ENCODE measurements around the gene FAM89A. TPM values are rescaled to one million over a fixed set of nuclear protein-coding genes. Genes with fewer than 3 reads are reported as not detected.

FAM89A gene
- total RNA-seq, 1 donor from 2014 or later, result 5.2 TPM

DNA sequence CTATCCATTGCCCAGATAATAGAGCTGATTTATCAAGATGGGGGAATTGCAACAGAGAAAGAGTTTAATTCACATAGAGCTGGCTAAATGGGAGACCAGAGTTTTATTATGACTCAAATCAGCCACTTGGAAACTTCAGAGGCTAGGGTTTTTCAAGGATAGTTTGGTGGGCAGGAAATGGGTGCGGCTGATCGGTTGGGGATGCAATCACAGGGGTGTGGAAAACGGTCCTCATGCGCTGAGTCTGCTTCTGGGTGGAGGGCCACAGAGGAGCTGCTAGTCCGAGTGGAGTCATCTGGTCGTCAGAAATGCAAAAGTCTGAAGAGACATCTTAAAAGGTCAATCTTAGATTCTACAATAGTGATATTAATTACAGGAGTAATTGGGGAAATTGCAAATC is 32.0 kb upstream of the FAM89A start:
- POLR2A ChIA-PET, result no interaction called here
- no peaks in the 10 kb centered on the region for H3K4me1 Mint-ChIP-seq
- CTCF ChIA-PET, result no interaction called here
- no peaks in the 10 kb centered on the region for H3K9me3 Mint-ChIP-seq
- no peak overlapping the region for H3K4me3 Mint-ChIP-seq
- H3K27ac Mint-ChIP-seq, result peak overlapping the region; percentile 9
- ATAC-seq (ENCODE audit: low read depth) (no peak), DNase-seq (no peak)
- intact Hi-C loops (cut with micrococcal nuclease), result no loop called here
- TF ChIP-seq, protein P1, sequence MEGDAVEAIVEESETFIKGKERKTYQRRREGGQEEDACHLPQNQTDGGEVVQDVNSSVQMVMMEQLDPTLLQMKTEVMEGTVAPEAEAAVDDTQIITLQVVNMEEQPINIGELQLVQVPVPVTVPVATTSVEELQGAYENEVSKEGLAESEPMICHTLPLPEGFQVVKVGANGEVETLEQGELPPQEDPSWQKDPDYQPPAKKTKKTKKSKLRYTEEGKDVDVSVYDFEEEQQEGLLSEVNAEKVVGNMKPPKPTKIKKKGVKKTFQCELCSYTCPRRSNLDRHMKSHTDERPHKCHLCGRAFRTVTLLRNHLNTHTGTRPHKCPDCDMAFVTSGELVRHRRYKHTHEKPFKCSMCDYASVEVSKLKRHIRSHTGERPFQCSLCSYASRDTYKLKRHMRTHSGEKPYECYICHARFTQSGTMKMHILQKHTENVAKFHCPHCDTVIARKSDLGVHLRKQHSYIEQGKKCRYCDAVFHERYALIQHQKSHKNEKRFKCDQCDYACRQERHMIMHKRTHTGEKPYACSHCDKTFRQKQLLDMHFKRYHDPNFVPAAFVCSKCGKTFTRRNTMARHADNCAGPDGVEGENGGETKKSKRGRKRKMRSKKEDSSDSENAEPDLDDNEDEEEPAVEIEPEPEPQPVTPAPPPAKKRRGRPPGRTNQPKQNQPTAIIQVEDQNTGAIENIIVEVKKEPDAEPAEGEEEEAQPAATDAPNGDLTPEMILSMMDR (IDR thresholded peaks at IDR 0.05), result no peak
- peaks cover 1% of the 10 kb centered on the region for H3K27me3 Mint-ChIP-seq
- no peaks in the 10 kb centered on the region for H3K36me3 Mint-ChIP-seq (ENCODE audit: low read depth)

DNA sequence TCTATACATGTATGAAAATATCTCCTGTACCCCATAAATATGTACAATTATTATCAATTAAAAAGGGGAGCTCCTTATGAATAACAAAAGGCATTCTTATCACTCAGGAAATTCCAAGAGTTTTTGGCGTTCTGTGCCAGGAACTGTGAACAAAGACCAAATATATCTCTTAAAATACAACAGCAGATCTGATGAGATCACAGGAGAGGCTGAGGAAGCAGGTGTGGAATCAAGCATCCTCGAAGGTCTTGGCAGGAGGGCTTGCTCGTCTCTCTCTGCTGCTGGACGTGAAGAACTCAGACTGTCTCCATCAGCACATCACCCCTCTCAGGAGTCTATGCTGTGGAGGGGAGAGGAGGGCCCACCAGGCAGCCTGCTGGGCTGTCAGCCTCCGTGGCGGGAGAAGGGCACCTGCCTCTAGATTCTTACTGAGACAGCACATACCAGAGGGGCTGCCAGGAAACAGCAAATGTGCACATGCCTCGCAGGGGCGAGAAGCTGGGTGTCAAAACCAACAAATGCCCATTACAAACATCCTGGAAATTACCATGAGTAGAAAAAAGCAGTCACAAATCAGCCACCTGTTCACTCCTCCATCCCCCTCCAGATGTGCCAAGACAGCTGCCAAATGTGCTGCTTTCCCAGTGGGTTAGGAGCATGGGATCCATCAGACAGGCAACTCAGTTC is 30.8 kb upstream of the FAM89A start:
- CTCF ChIA-PET, result no interaction called here
- ATAC-seq (ENCODE audit: low read depth), result no peak
- H3K4me3 Mint-ChIP-seq, result no peak overlapping the region
- DNase-seq, result no peak
- no peak overlapping the region for H3K27ac Mint-ChIP-seq
- H3K4me1 Mint-ChIP-seq, result no peaks in the 10 kb centered on the region
- no peaks in the 10 kb centered on the region for H3K36me3 Mint-ChIP-seq (ENCODE audit: low read depth)
- H3K27me3 Mint-ChIP-seq, result peaks cover 11% of the 10 kb centered on the region
- intact Hi-C loops (cut with micrococcal nuclease), result no loop called here
- H3K9me3 Mint-ChIP-seq, result peaks cover 3% of the 10 kb centered on the region
- POLR2A ChIA-PET, result no interaction called here
- TF ChIP-seq, protein P1 (IDR thresholded peaks at IDR 0.05), result no peak

DNA sequence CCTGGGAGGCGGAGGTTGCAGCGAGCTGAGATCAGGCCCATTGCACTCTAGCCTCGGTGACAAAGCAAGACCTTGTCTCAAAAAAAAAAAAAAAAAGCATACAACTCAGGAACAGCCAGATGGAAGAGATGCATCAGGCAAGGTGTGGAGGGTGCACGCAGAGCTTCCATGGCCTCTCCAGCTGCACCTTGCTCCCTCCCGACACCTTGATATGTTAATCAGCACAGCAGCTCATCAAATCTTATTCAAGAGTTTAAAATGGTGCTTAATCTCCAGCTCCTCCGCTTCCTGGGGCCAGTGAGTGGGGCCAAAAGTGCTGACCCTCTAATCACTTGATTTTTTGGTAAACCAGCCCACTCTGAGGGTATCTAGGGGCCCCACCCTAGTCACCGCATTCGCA is 29.3 kb upstream of the FAM89A start:
- CTCF ChIA-PET, result no interaction called here
- Mint-ChIP-seq H3K27me3 (peaks cover 15% of the 10 kb centered on the region), H3K4me3 (no peak overlapping the region), H3K27ac (no peak overlapping the region), H3K4me1 (no peaks in the 10 kb centered on the region), H3K36me3 (ENCODE audit: low read depth) (no peaks in the 10 kb centered on the region), H3K9me3 (peaks cover 3% of the 10 kb centered on the region)
- intact Hi-C loops (cut with micrococcal nuclease), result no loop called here
- POLR2A ChIA-PET, result no interaction called here
- ATAC-seq (ENCODE audit: low read depth) (no peak), DNase-seq (no peak)
- TF ChIP-seq, protein P1 (IDR thresholded peaks at IDR 0.05), result no peak

DNA sequence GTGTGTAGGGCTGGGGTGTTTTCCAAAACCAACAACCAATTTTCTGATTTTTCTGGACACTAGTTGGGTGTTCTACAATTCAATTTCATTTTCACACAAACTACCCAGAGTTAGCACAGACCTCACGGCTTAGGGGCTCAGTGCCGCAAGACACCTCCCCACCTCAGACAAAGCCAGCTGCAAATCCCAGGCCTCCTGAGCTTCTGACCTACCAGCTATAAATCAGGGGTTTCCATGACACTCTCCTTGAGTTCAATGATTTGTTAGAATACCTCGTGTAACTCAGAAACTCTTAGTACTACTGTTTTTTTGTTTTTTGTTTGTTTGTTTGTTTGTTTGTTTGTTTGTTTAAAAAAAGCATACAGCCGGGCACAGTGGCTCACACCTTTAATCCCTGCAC is 28.7 kb upstream of the FAM89A start:
- TF ChIP-seq, protein P1 (IDR thresholded peaks at IDR 0.05), result no peak
- Mint-ChIP-seq H3K4me3 (no peak overlapping the region), H3K9me3 (peaks cover 3% of the 10 kb centered on the region), H3K27ac (no peak overlapping the region), H3K27me3 (peaks cover 15% of the 10 kb centered on the region), H3K4me1 (no peaks in the 10 kb centered on the region), H3K36me3 (ENCODE audit: low read depth) (no peaks in the 10 kb centered on the region)
- POLR2A ChIA-PET, result no interaction called here
- intact Hi-C loops (cut with micrococcal nuclease), result no loop called here
- ATAC-seq (ENCODE audit: low read depth), result no peak
- DNase-seq, result no peak
- CTCF ChIA-PET, result no interaction called here

DNA sequence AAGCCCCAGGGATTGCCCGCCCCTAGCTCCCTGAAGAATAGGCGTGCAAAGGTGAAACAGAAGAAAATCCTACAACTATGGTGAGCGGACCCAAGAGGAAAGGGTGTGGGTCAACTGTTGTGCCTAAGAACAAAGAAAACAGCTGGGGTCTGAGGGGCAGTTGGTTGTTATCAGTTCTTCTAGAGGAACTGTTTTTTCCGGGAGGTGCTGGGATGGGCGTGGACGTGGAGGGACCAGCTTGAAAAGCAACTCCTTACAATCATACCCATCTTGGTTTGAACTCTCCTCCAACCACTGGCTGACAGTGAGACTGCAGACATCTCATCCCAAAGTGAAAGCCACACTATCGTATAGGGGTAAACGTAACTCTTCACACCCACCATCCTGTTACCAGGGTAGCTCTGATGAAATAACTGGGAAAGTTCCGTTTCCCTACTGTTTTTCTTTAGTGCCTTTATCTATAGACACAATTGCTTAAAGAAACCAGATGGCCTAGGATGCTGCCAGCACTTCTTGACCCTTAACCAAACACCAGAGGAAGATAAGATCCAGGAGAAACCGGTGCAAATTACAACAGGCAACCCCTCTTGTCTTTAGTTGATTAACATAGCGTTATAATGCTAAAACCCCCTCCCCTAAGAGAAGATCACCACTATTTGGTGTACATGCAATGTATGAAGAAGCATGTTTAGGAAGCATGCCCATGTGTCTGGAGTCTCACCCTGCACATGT is 25.6 kb upstream of the FAM89A start:
- ATAC-seq (ENCODE audit: low read depth) (no peak), DNase-seq (no peak)
- Mint-ChIP-seq H3K27ac (no peak overlapping the region), H3K4me1 (no peaks in the 10 kb centered on the region), H3K27me3 (peaks cover 14% of the 10 kb centered on the region), H3K36me3 (ENCODE audit: low read depth) (no peaks in the 10 kb centered on the region), H3K9me3 (peaks cover 3% of the 10 kb centered on the region), H3K4me3 (no peak overlapping the region)
- intact Hi-C loops (cut with micrococcal nuclease), result no loop called here
- TF ChIP-seq, protein P1 (IDR thresholded peaks at IDR 0.05), result no peak
- ChIA-PET CTCF (no interaction called here), POLR2A (no interaction called here)
